ENCODE results near the gene NANP.

NANP gene

DNA sequence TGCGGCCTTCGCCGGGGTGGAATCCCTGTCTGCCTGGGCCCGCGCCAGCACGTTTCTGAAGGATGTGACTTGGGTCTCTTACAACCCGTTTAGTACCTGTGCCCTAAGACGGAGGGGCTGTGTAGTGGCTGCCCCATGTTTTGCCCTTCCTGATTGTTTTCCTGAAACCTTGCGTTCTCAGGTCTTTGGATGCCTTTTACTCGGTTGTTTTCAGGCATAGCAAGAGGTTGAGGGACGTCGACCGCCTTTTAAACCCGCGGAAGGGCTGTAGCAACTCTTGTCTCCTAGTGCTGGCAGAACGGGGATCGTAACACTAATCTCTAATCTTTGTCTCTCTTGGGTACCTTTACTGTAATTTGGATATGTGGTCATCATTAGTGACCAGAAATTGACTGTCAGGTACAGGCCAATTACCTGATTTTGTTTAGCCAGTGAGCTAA, 706 bp upstream of the NANP start:
- Histone ChIP-seq H4K20me1 (ENCODE audit: insufficient read depth) (no peaks in the 10 kb centered on the region), H3K4me2 (peak overlapping the region; percentile 74), H3K27me3 (ENCODE audit: insufficient read depth, low read depth) (no peaks in the 10 kb centered on the region), H3K36me3 (ENCODE audit: insufficient read depth) (no peaks in the 10 kb centered on the region), H3K4me1 (ENCODE audit: low read depth, poor library complexity, severe bottlenecking) (no peaks in the 10 kb centered on the region), H3K9ac (peak overlapping the region; percentile 96), H3K79me2 (ENCODE audit: insufficient read depth, low read depth) (no peaks in the 10 kb centered on the region), H3K4me3 (IDR thresholded peaks at IDR 0.05; ENCODE audit: insufficient read depth, low read depth, low read length) (no peak overlapping the region), H3K27ac (peak overlapping the region; percentile 98), H2AFZ (ENCODE audit: low read depth) (peak overlapping the region; percentile 76)
- TF ChIP-seq, protein P1, sequence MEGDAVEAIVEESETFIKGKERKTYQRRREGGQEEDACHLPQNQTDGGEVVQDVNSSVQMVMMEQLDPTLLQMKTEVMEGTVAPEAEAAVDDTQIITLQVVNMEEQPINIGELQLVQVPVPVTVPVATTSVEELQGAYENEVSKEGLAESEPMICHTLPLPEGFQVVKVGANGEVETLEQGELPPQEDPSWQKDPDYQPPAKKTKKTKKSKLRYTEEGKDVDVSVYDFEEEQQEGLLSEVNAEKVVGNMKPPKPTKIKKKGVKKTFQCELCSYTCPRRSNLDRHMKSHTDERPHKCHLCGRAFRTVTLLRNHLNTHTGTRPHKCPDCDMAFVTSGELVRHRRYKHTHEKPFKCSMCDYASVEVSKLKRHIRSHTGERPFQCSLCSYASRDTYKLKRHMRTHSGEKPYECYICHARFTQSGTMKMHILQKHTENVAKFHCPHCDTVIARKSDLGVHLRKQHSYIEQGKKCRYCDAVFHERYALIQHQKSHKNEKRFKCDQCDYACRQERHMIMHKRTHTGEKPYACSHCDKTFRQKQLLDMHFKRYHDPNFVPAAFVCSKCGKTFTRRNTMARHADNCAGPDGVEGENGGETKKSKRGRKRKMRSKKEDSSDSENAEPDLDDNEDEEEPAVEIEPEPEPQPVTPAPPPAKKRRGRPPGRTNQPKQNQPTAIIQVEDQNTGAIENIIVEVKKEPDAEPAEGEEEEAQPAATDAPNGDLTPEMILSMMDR (conservative IDR thresholded peaks at IDR 0.05; ENCODE audit: low read depth, low read length): no peak

DNA sequence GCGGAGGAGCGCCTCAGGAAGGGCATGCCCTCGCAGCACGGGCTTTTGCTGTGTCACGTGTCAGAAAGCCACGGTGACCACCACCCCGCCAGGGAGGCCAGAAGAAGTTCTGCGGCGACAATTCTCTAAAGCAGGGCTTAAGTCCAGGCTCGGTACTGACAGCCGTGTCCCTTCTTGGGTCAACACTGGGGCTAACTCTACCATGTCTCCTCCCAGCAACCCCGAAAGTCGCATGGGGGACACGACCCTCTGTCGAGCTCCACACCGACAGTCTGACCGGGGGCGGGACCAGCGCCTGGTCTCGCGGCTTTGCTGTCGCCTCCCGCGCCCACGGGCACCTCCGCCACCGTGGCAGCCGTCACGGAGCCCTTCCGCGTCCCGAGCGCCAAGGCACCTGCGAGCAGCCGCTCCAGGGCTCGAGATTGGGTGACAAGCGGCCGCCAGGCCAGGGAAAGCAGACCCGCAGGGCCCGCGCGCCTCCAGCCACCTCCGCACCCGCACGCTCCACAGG, 534 bp downstream of the NANP start:
- peak overlapping the region; percentile 96 for H3K9ac ChIP-seq
- no peaks in the 10 kb centered on the region for H3K4me1 ChIP-seq (ENCODE audit: low read depth, poor library complexity, severe bottlenecking)
- no peak overlapping the region for H3K4me3 ChIP-seq (IDR thresholded peaks at IDR 0.05; ENCODE audit: insufficient read depth, low read depth, low read length)
- no peaks in the 10 kb centered on the region for H4K20me1 ChIP-seq (ENCODE audit: insufficient read depth)
- TF ChIP-seq, protein P1 (conservative IDR thresholded peaks at IDR 0.05; ENCODE audit: low read depth, low read length): no peak
- peak overlapping the region; percentile 98 for H3K27ac ChIP-seq
- peak overlapping the region; percentile 76 for H2AFZ ChIP-seq (ENCODE audit: low read depth)
- no peaks in the 10 kb centered on the region for H3K36me3 ChIP-seq (ENCODE audit: insufficient read depth)
- H3K4me2 ChIP-seq: peak overlapping the region; percentile 67
- H3K27me3 ChIP-seq (ENCODE audit: insufficient read depth, low read depth): no peaks in the 10 kb centered on the region
- H3K79me2 ChIP-seq (ENCODE audit: insufficient read depth, low read depth): no peaks in the 10 kb centered on the region

DNA sequence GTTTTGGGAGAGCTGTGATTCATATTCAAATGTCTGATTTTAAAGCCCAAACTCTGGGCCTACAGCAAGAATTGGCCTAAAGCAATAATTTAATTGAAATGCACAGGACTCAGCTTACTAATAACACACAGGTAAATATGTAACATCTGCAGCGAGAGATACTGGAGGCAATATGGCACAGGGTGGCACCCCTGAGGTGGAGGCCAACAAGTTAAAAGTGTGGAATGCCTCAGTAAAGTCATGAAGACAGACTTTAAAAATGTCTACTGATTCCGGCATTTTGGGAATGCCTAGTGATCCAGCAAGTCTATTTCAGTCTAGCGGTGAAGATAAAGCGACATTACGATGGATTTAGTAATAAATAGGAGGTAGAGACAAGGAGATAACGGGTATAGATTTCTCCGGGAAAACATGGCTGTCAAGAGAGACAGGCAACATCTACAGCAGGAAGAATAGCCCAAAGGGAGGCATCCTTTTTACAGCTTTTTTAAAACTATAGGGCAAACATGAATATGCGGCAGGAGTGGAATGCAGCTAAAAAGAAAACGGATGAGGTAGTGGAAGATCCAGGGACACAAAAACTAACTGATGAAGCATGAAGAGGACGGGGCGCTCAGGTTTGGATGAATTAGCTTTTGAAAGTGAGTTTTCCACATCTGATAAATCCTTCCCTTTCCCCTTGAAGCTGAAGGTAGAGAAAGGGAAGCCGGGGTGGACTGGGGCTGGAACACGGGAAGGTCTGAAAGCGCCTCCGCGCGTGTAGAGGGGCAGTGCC, 1.2 kb downstream of the NANP start:
- no peak overlapping the region for H3K4me3 ChIP-seq (IDR thresholded peaks at IDR 0.05; ENCODE audit: insufficient read depth, low read depth, low read length)
- TF ChIP-seq, protein P1 (conservative IDR thresholded peaks at IDR 0.05; ENCODE audit: low read depth, low read length): no peak
- no peaks in the 10 kb centered on the region for H3K4me1 ChIP-seq (ENCODE audit: low read depth, poor library complexity, severe bottlenecking)
- H2AFZ ChIP-seq (ENCODE audit: low read depth): peak overlapping the region; percentile 76; the same call in 1 of the 2 replicates
- H3K27me3 ChIP-seq (ENCODE audit: insufficient read depth, low read depth): no peaks in the 10 kb centered on the region
- peak overlapping the region; percentile 67 for H3K4me2 ChIP-seq
- no peaks in the 10 kb centered on the region for H3K36me3 ChIP-seq (ENCODE audit: insufficient read depth)
- peak overlapping the region; percentile 96; the same call in 1 of the 2 replicates for H3K9ac ChIP-seq
- no peaks in the 10 kb centered on the region for H3K79me2 ChIP-seq (ENCODE audit: insufficient read depth, low read depth)
- H4K20me1 ChIP-seq (ENCODE audit: insufficient read depth): no peaks in the 10 kb centered on the region
- peak overlapping the region; percentile 98; the same call in 1 of the 2 replicates for H3K27ac ChIP-seq

DNA sequence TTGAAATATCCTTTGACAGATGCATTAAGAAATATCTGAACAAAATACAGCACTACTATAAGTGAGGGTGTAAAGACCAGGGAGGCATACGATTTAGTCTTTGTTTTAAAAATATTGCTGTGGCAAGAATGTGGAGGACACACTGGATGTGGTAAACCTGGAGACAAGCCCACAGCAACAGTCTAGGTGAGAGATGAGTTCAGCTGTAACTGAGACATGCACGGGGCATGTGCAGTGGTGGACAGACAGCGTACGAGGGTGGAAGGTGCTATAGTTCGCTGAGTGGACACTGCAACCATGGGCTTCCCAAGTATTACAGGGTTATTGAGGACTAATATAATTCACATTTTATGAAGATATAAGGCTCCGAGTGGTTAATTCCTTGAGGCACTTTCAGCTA, 1.8 kb downstream of the NANP start:
- Histone ChIP-seq H3K9ac (no peak overlapping the region), H4K20me1 (ENCODE audit: insufficient read depth) (no peaks in the 10 kb centered on the region), H3K4me3 (IDR thresholded peaks at IDR 0.05; ENCODE audit: insufficient read depth, low read depth, low read length) (no peak overlapping the region), H3K27ac (no peak overlapping the region), H3K79me2 (ENCODE audit: insufficient read depth, low read depth) (no peaks in the 10 kb centered on the region), H3K27me3 (ENCODE audit: insufficient read depth, low read depth) (no peaks in the 10 kb centered on the region), H3K4me1 (ENCODE audit: low read depth, poor library complexity, severe bottlenecking) (no peaks in the 10 kb centered on the region), H3K4me2 (no peak overlapping the region; the same call in 1 of the 2 replicates), H3K36me3 (ENCODE audit: insufficient read depth) (no peaks in the 10 kb centered on the region), H2AFZ (ENCODE audit: low read depth) (no peak overlapping the region)
- TF ChIP-seq, protein P1 (conservative IDR thresholded peaks at IDR 0.05; ENCODE audit: low read depth, low read length): no peak
